ENCODE data around the gene DES. TPM values are rescaled to one million over a fixed set of nuclear protein-coding genes. Genes with fewer than 3 reads are reported as not detected.

DES gene
- total and polyA plus RNA-seq, 9 of the 15 experiments (the other 6 are each of a cell fraction or from before 2014, with no cell fraction given) = 2.5 to 58.9 (median 21.9) TPM

- ATAC-seq (peak; percentile 81), FAIRE-seq (no peak), DNase-seq (ENCODE audit: extremely low read depth in 1 of 4, low spot score in 3 of 4) (peak in 2 of 4 experiments; percentile 42 to 46)
- Histone ChIP-seq H4K20me1 (replicated peaks; ENCODE audit: control insufficient read depth, insufficient read depth, low read length) (no peaks in the 10 kb centered on the region), H3K9ac (ENCODE audit: insufficient read depth in 1 of 2, low read depth in 2 of 2, low read length in 2 of 2) (no peak overlapping the region), H3K4me1 (replicated peaks in 1 of 2; ENCODE audit: control insufficient read depth in 2 of 2, insufficient read depth in 2 of 2, low read length in 2 of 2) (peaks cover 17 to 18% of the 10 kb centered on the region in 2 experiments), H3K4me3 (no peak overlapping the region), H3K27ac (ENCODE audit: extremely low read depth, low read depth, low read length) (no peak overlapping the region), H3K4me2 (ENCODE audit: insufficient read depth, low read length) (no peak overlapping the region), H3K9me3 (replicated peaks; ENCODE audit: control insufficient read depth, insufficient read depth, low read depth, low read length) (no peaks in the 10 kb centered on the region), H2AFZ (ENCODE audit: low read depth, low read length) (no peak overlapping the region), H3K9me1 (ENCODE audit: control insufficient read depth, insufficient read depth, low read length) (no peaks in the 10 kb centered on the region), H3K79me2 (ENCODE audit: control insufficient read depth, insufficient read depth, low read length) (no peaks in the 10 kb centered on the region), H3K27me3 (ENCODE audit: control insufficient read depth in 2 of 2, insufficient read depth in 2 of 2, low read length in 2 of 2) (no peaks in the 10 kb centered on the region), H3K36me3 (ENCODE audit: control insufficient read depth, insufficient read depth, low read length) (no peaks in the 10 kb centered on the region)
- intact Hi-C loops (cut with micrococcal nuclease) = no loop called here
- ChIA-PET POLR2A (no interaction called here), CTCF (ENCODE audit: low intra/inter-chr PET ratio) (interaction anchor here (1.0 kb wide), 1 partner anchor 28 kb away, joined by 4 read pairs; no protein-coding TSS in a partner anchor)
- in situ Hi-C loops (cut with MboI) = loop anchor here (5.0 kb wide), 1 partner anchor 127 kb away; no protein-coding TSS in a partner anchor
- WGBS (ENCODE audit: insufficient coverage, low coverage, missing lambda C conversion rate) = 53% methylated on average over 6 of the region's 9 CpGs
- BruUV-seq (replicated peaks) = no TSS peak
- TF ChIP-seq ZBTB9 (CRISPR knock-in tag; IDR thresholded peaks at IDR 0.05) = no peak
- peak in 1 of 2 experiments; percentile 70; a peak in 3 of 4 replicates for TF ChIP-seq RAD21 (CRISPR knock-in tag; conservative IDR thresholded peaks at IDR 0.05 in 1 of 2, IDR thresholded peaks at IDR 0.05 in 1 of 2)
- TF ChIP-seq RBM25 (IDR thresholded peaks at IDR 0.05; ENCODE audit: low read depth, low read length, severe bottlenecking) = no peak
- no peak for TF ChIP-seq POU5F1 (IDR thresholded peaks at IDR 0.05; ENCODE audit: borderline replicate concordance, low read depth, low read length, partially characterized antibody)
- no peak for TF ChIP-seq ZNF511 (CRISPR knock-in tag; IDR thresholded peaks at IDR 0.05)
- peak; percentile 39; the same call in 1 of the 2 replicates for TF ChIP-seq REST (IDR thresholded peaks at IDR 0.05; ENCODE audit: borderline replicate concordance)
- TF ChIP-seq REST (CRISPR knock-in tag; IDR thresholded peaks at IDR 0.05; ENCODE audit: low read depth) = no peak
- TF ChIP-seq ZBTB7A (IDR thresholded peaks at IDR 0.05; ENCODE audit: borderline replicate concordance, control insufficient read depth, low read depth, low read length) = no peak
- TF ChIP-seq ZBTB33 (CRISPR knock-in tag; IDR thresholded peaks at IDR 0.05) = 0 out of 2 replicates have a peak, but pooled peaks have one; percentile 30
Observed at GRCh38 chr2:219405451-219405850, 12.7 kb upstream of the DES start.

All from K562 (cell line).